Rectal smooth muscle tissue (tissue), 1 donor: ENCODE measurements around the gene SLC18A2.
"Not testable (repeated sequence)": the region's sequence is repeated elsewhere in the genome, so short reads cannot be mapped to it uniquely, and the experiment has no call there.

ENCODE experiments used
- H3K27ac ChIP-seq: one replicate; pipeline ENCODE4 v1.7.0; 2013; ENCODE audit warnings: low read depth, low read length, inconsistent platforms
- H3K27me3 ChIP-seq: one replicate; pipeline ENCODE4 v1.7.0; 2013; ENCODE audit warnings: low read length; ENCODE audit not compliant: control insufficient read depth, insufficient read depth
- H3K36me3 ChIP-seq: one replicate; pipeline ENCODE4 v1.7.0; 2013; ENCODE audit warnings: low read length; ENCODE audit not compliant: control insufficient read depth, insufficient read depth
- H3K4me1 ChIP-seq: one replicate; pipeline ENCODE4 v1.7.0; 2013; ENCODE audit warnings: low read length; ENCODE audit not compliant: control insufficient read depth, insufficient read depth
- H3K4me3 ChIP-seq: one replicate; pipeline ENCODE4 v1.7.0; 2013; ENCODE audit warnings: low read length
- H3K9ac ChIP-seq: one replicate; pipeline ENCODE4 v1.7.0; 2013; ENCODE audit warnings: low read length

Gene SLC18A2

DNA sequence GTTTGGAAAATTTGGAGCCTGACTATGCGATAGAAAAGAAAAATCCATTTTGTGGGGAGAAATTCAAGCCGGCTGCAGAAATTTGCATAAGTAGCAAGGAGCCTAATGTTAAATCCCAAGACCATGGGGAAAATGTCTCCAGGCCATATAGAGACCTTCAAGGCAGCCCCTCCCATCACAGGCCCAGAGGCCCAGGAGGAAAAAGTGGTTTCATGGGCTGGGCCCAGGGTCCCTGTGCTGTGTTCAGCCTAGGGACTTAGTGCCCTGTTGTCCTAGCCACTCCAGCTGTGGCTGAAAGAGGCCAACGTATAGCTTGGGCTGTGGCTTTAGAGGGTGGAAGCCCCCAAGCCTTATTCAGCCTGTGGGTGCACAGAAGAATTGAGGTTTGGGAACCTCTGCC is 62.5 kb downstream of the SLC18A2 start:
- H3K4me3 ChIP-seq, H3K27me3 ChIP-seq, H3K27ac ChIP-seq, H3K36me3 ChIP-seq, H3K4me1 ChIP-seq, H3K9ac ChIP-seq: not testable (repeated sequence)

DNA sequence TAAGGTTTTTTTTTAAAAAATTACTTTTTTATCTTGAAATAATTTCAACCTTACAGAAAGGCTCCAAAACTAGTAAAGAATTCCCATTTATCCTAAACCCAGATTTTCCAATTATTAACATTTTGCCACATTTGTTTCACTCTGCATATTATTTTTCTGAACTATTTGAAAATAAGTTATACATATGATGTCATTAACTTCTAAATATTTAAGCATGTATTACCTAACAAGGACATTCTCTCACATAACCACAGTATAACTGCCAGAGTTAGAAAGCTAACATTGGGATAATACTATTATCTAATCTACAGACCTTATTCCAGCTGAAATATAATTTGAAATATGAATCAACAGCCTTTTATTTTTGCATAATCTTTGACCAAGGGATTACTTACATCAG is 65.8 kb downstream of the SLC18A2 start:
- Histone ChIP-seq H3K9ac (no peak overlapping the region), H3K27ac (no peak overlapping the region), H3K4me3 (no peak overlapping the region), H3K4me1 (no peaks in the 10 kb centered on the region), H3K27me3 (no peaks in the 10 kb centered on the region), H3K36me3 (no peaks in the 10 kb centered on the region)

DNA sequence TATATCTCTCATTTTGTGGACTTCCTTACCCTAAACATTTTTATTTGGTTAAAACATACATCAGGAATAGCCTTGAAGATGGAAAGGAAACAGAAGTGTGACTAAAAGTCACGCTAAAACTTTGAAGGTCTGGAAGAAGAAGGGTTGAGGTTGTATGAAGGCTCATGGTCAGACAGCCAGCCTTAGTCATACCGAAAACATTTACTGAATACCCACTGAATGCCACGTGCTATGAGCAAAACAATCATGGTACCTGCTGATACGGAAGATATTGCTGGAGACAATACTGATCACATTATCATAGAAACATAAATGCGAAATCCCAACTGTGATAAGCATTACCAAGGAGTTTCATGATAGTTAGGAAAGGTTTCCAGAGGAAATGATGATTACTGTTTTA is 70.3 kb downstream of the SLC18A2 start:
- Histone ChIP-seq H3K4me1 (no peaks in the 10 kb centered on the region), H3K27me3 (no peaks in the 10 kb centered on the region), H3K27ac (no peak overlapping the region), H3K36me3 (no peaks in the 10 kb centered on the region), H3K9ac (no peak overlapping the region), H3K4me3 (no peak overlapping the region)

DNA sequence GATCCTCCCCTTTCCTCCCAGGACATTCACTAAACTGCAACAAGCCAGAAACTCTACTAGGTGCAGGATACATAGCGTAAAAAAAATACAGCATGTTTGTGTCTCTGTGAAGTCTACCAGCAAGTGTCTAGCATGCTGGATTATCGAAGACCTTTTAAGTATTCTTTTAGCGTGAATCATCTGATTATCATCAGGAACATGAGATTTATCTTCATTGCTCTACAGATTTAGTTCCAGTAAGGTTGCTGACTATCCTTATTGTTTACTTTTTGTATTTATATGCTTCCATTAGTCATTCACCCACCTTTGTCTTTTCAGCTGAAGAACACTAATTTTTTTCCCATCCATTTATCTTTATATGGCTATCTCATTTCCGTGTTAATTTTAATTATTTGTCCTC is 71.5 kb downstream of the SLC18A2 start:
- H3K4me3 ChIP-seq, result no peak overlapping the region
- H3K36me3 ChIP-seq, result no peaks in the 10 kb centered on the region
- no peak overlapping the region for H3K27ac ChIP-seq
- no peak overlapping the region for H3K9ac ChIP-seq
- H3K4me1 ChIP-seq, result no peaks in the 10 kb centered on the region
- no peaks in the 10 kb centered on the region for H3K27me3 ChIP-seq

DNA sequence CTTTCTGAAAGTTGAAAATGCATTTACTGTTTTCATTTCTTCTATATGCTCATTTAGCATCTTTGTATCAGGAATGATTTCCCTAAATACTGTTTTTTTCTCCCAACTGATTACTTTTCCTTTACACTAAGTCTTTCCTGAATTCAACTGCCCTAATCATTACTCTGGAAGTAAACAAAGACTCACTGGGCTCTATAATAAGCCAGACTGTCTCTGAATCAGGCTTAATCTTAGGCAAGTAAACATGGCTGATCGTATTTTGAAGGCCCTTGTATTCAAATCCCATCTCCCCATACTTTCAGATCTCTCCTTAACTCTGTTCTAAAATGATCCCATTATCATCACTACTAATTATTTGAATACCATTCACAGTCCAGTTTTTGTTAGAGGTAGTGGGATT is 72.7 kb downstream of the SLC18A2 start:
- no peak overlapping the region for H3K9ac ChIP-seq
- H3K27ac ChIP-seq, result no peak overlapping the region
- no peaks in the 10 kb centered on the region for H3K36me3 ChIP-seq
- H3K27me3 ChIP-seq, result no peaks in the 10 kb centered on the region
- H3K4me1 ChIP-seq, result no peaks in the 10 kb centered on the region
- no peak overlapping the region for H3K4me3 ChIP-seq

DNA sequence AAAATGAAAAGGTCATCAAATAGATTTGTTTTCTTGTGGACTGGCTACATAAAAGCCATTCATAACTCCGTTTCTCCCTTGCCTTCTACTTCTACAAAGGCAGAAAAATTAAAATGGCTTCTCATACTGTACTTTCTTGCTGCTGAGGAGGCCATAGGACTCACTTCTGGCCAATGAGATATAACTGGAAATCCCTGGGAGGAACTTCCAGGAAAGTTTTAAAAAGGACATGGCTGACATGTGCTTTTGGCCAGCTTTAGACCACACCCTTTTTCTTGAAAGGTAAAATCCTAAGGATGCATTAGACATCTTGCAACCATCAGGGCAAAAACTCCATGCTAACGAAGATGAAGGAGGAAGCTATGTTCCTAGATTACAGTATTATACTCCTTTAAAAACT is 75.8 kb downstream of the SLC18A2 start:
- Histone ChIP-seq H3K27me3 (no peaks in the 10 kb centered on the region), H3K4me1 (no peaks in the 10 kb centered on the region), H3K4me3 (no peak overlapping the region), H3K9ac (no peak overlapping the region), H3K27ac (no peak overlapping the region), H3K36me3 (no peaks in the 10 kb centered on the region)

DNA sequence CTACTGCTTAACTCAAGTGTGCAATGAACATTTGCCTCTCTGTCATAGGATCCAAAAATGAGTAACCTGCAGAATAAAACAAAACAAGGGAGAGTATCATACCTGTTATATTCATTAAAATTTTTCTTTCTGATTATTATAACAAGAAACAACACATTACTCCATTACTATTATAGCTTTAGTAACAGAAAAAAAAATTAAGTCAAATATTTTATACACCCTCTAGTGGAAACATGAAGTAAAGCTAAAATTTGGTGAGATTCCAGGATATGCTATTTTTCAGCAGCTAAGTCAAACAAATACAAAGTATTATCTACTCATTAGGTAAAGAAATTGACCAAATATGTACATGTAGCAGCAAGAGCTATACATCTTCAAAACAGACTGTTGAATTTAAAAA is 78.0 kb downstream of the SLC18A2 start:
- peaks cover 4% of the 10 kb centered on the region for H3K4me1 ChIP-seq
- H3K27ac ChIP-seq, result no peak overlapping the region
- H3K4me3 ChIP-seq, result no peak overlapping the region
- no peaks in the 10 kb centered on the region for H3K36me3 ChIP-seq
- H3K9ac ChIP-seq, result no peak overlapping the region
- H3K27me3 ChIP-seq, result no peaks in the 10 kb centered on the region

DNA sequence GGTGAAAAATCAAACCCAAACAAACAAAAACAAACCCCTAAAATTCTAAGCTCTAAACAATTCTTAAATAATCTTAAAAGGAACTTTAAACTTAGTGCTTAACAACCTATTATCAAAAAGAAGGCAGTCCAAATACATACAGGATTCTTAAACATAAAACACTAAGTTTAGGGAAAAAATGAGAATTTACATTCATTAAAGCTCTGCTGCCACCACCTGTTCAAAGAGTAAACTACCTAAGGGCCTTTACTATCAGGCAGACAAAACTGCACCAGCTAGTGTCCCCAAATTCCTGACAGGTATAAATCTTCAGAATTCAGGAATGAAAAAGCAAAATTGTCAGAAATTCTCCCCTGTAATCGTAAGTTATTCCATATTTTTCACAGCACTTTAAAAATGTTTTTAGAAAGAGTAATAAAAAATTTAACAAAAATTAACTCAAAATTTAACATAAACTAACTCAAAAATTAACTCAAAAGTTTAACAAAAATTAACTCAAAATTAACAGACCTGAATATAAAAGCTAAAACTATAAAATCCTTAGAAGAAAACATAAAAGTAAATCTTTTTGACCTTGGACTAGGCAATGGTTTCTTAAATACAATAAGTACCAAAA is 79.2 kb downstream of the SLC18A2 start:
- no peak overlapping the region for H3K9ac ChIP-seq
- H3K27me3 ChIP-seq, result no peaks in the 10 kb centered on the region
- H3K36me3 ChIP-seq, result no peaks in the 10 kb centered on the region
- H3K4me1 ChIP-seq, result peaks cover 4% of the 10 kb centered on the region
- H3K27ac ChIP-seq, result no peak overlapping the region
- H3K4me3 ChIP-seq, result no peak overlapping the region

DNA sequence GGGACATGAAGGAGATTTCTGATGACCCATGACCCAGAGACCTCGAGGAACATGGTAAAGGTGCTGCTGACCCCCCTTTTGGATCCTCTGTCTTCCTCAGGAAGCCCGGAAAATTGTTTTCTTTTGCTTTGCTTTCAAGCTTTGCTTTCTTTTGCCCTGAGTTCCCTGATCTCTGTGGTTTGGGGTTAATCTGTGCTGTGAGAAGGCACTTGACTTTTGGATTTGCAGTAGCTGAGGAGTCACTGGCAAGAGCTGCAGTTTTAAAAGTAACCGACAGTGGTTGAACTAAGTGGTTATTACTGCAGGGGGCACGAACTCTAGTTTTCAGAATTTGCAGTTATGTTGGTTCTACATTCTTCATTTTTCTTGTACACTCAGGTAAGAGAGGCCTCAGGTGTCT is 81.3 kb downstream of the SLC18A2 start:
- no peak overlapping the region for H3K4me3 ChIP-seq
- H3K4me1 ChIP-seq, result peaks cover 4% of the 10 kb centered on the region
- H3K9ac ChIP-seq, result no peak overlapping the region
- H3K27me3 ChIP-seq, result no peaks in the 10 kb centered on the region
- no peaks in the 10 kb centered on the region for H3K36me3 ChIP-seq
- H3K27ac ChIP-seq, result no peak overlapping the region

DNA sequence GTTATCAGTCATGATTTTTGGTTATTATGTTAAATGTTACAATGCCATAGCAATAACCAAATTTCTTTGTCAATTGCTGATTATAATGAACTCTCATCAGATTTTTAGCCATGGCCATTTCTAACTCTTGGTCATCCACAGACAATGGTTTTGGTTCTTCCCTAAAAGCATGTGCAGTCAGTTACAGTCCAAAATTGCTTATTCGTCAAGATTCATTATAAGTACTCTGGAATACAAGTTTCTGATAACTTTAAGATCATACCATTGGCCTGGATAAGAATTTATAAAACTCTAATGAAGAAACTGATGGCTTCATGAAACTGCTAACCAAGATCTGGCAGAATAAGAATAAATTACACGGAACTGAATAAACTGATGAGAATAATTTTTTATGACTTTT is 83.5 kb downstream of the SLC18A2 start:
- Histone ChIP-seq H3K4me3 (no peak overlapping the region), H3K27ac (no peak overlapping the region), H3K4me1 (peaks cover 4% of the 10 kb centered on the region), H3K27me3 (no peaks in the 10 kb centered on the region), H3K9ac (no peak overlapping the region), H3K36me3 (no peaks in the 10 kb centered on the region)

DNA sequence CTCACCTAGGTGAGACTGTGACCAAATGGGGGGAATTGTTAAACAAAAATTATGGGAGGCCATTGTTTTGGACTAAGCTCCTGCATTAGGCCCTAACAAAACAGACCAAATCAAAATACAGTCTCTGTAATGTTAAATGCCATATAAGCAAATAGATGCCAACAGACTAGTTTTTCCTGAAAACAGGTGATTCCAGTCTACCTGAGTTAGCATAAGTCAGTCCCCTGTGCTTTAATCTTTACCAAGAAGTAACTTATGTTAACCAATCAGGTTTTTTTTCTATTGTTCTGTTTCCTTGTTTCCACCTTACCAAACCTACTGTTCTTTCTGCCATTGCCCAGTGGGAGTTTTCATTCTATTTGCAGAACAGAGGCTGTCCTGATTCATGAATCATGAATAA is 86.3 kb downstream of the SLC18A2 start:
- H3K27ac ChIP-seq, result no peak overlapping the region
- peaks cover 4% of the 10 kb centered on the region for H3K4me1 ChIP-seq
- H3K36me3 ChIP-seq, result no peaks in the 10 kb centered on the region
- no peak overlapping the region for H3K4me3 ChIP-seq
- no peaks in the 10 kb centered on the region for H3K27me3 ChIP-seq
- H3K9ac ChIP-seq, result no peak overlapping the region
